ENCODE data around the gene HOXC9.

DNA sequence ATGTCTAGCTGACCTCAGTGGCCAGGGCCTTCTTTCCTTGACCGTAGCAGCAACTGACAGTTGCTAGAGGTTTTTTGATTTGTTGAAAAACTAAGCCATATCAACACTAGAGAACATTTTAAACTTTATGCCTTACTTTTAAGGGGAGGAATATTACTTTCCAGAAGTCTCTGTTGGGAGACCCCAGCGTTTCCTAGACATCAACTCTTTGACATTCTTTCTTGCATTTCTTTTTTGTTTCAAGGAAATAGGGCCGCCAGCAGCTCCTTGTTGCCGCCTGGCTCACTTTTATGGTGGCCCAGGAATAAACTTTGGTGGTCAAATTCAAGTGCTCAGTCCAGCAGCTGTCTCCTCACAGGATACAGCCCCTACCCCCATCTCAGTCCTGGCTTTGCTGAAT lies 29.5 kb upstream of the HOXC9 start:
- TF ChIP-seq, protein P1, sequence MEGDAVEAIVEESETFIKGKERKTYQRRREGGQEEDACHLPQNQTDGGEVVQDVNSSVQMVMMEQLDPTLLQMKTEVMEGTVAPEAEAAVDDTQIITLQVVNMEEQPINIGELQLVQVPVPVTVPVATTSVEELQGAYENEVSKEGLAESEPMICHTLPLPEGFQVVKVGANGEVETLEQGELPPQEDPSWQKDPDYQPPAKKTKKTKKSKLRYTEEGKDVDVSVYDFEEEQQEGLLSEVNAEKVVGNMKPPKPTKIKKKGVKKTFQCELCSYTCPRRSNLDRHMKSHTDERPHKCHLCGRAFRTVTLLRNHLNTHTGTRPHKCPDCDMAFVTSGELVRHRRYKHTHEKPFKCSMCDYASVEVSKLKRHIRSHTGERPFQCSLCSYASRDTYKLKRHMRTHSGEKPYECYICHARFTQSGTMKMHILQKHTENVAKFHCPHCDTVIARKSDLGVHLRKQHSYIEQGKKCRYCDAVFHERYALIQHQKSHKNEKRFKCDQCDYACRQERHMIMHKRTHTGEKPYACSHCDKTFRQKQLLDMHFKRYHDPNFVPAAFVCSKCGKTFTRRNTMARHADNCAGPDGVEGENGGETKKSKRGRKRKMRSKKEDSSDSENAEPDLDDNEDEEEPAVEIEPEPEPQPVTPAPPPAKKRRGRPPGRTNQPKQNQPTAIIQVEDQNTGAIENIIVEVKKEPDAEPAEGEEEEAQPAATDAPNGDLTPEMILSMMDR (IDR thresholded peaks at IDR 0.05) = no peak
- no peak for TF ChIP-seq POLR2A (IDR thresholded peaks at IDR 0.05; ENCODE audit: low read length)
- TF ChIP-seq MYC (IDR thresholded peaks at IDR 0.05; ENCODE audit: borderline replicate concordance, low read length) = no peak
- no peak for TF ChIP-seq RFX5 (IDR thresholded peaks at IDR 0.05)
- no peak for TF ChIP-seq CEBPB (IDR thresholded peaks at IDR 0.05)
- TF ChIP-seq EP300 (IDR thresholded peaks at IDR 0.05) = no peak
- TF ChIP-seq SMC3 (IDR thresholded peaks at IDR 0.05) = no peak
- TF ChIP-seq NFE2L2 (conservative IDR thresholded peaks at IDR 0.05; ENCODE audit: low read length) = no peak
- TF ChIP-seq, protein P2, sequence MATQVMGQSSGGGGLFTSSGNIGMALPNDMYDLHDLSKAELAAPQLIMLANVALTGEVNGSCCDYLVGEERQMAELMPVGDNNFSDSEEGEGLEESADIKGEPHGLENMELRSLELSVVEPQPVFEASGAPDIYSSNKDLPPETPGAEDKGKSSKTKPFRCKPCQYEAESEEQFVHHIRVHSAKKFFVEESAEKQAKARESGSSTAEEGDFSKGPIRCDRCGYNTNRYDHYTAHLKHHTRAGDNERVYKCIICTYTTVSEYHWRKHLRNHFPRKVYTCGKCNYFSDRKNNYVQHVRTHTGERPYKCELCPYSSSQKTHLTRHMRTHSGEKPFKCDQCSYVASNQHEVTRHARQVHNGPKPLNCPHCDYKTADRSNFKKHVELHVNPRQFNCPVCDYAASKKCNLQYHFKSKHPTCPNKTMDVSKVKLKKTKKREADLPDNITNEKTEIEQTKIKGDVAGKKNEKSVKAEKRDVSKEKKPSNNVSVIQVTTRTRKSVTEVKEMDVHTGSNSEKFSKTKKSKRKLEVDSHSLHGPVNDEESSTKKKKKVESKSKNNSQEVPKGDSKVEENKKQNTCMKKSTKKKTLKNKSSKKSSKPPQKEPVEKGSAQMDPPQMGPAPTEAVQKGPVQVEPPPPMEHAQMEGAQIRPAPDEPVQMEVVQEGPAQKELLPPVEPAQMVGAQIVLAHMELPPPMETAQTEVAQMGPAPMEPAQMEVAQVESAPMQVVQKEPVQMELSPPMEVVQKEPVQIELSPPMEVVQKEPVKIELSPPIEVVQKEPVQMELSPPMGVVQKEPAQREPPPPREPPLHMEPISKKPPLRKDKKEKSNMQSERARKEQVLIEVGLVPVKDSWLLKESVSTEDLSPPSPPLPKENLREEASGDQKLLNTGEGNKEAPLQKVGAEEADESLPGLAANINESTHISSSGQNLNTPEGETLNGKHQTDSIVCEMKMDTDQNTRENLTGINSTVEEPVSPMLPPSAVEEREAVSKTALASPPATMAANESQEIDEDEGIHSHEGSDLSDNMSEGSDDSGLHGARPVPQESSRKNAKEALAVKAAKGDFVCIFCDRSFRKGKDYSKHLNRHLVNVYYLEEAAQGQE (IDR thresholded peaks at IDR 0.05) = no peak
- TF ChIP-seq, protein P3, sequence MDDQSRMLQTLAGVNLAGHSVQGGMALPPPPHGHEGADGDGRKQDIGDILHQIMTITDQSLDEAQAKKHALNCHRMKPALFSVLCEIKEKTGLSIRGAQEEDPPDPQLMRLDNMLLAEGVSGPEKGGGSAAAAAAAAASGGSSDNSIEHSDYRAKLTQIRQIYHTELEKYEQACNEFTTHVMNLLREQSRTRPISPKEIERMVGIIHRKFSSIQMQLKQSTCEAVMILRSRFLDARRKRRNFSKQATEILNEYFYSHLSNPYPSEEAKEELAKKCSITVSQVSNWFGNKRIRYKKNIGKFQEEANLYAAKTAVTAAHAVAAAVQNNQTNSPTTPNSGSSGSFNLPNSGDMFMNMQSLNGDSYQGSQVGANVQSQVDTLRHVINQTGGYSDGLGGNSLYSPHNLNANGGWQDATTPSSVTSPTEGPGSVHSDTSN (IDR thresholded peaks at IDR 0.05) = no peak
- TF ChIP-seq, protein P4, sequence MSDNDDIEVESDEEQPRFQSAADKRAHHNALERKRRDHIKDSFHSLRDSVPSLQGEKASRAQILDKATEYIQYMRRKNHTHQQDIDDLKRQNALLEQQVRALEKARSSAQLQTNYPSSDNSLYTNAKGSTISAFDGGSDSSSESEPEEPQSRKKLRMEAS (IDR thresholded peaks at IDR 0.05) = no peak
- TF ChIP-seq RCOR1 (IDR thresholded peaks at IDR 0.05; ENCODE audit: low read depth, low read length) = no peak
